HepG2 (cell line): ENCODE measurements around the gene MARCHF9. TPM values are rescaled to one million over a fixed set of nuclear protein-coding genes. Genes with fewer than 3 reads are reported as not detected.
"Not testable (repeated sequence)": the region's sequence is repeated elsewhere in the genome, so short reads cannot be mapped to it uniquely, and the experiment has no call there.

Source experiments
- ATAC-seq: fragments of 200-7000 bp; cut with Tn5 transposase; 3 replicates; pipeline ENCODE4 v1.9.1; 2020; ENCODE audit warnings: mild to moderate bottlenecking, moderate library complexity
- BruUV-seq: library from RNA; stranded (reverse); fragments of 400-500 nt; replicated peaks from 2 replicates; lab custom pipeline; 2021; lab: Mats Ljungman, UMichigan
- CTCF ChIA-PET: fragments of 300-600 bp; formaldehyde crosslinking; extraction: SDS; loops from one replicate; lab custom pipeline; 2021; ENCODE audit warnings: low total read pairs, inconsistent platforms, low intra/inter-chr PET ratio; lab: Yijun Ruan, JAX
- POLR2A ChIA-PET: fragments of 350-600 bp; sonication (Branson Sonifier 250); formaldehyde crosslinking; loops from one replicate; lab custom pipeline; 2020; ENCODE audit warnings: antibody characterized with exemption, inconsistent platforms; lab: Yijun Ruan, JAX
- DNase-seq: peaks from one replicate; pipeline ENCODE4 v3.0.0-alpha.2; 2015; ENCODE audit warnings: low spot score
- FAIRE-seq: peaks from 3 replicates; lab custom pipeline; 2011; peaks lifted over from hg19 to GRCh38; lab: Jason Lieb, UNC
- H2AFZ ChIP-seq: one replicate; pipeline ENCODE4 v1.6.1; 2011; ENCODE audit warnings: low read length, inconsistent platforms
- H3K27ac ChIP-seq: fragments of 300-600 bp; 3 replicates; pipeline ENCODE4 v1.8.0; 2011; ENCODE audit warnings: mixed run types, mild to moderate bottlenecking, mixed read lengths, low read length, inconsistent platforms; ENCODE audit not compliant: insufficient read depth; ENCODE audit errors: extremely low read length
- H3K27me3 ChIP-seq, 2 experiments: fragments of 200-600 bp in 1 of 2; 2 replicates in 1 of 2; 3 replicates in 1 of 2; pipeline versions ENCODE4 v1.6.0 to v1.8.0; 2011; ENCODE audit warnings: low read length in 2 of 2, mild to moderate bottlenecking in 2 of 2, moderate library complexity in 2 of 2, inconsistent platforms in 1 of 2; ENCODE audit not compliant: insufficient read depth in 2 of 2, control insufficient read depth in 1 of 2
- H3K36me3 ChIP-seq, 2 experiments: fragments of 200-600 bp in 1 of 2; replicated peaks in 1 of 2; 2 replicates in 1 of 2; 3 replicates in 1 of 2; pipeline versions ENCODE4 v1.5.1 to v1.8.0; 2011; ENCODE audit warnings: low read length in 2 of 2, inconsistent platforms in 1 of 2; ENCODE audit not compliant: insufficient read depth in 2 of 2, control insufficient read depth in 1 of 2
- H3K4me1 ChIP-seq: 2 replicates; pipeline ENCODE4 v1.5.1; 2012; ENCODE audit warnings: low read length, inconsistent platforms; ENCODE audit not compliant: insufficient read depth
- H3K4me2 ChIP-seq: 2 replicates; pipeline ENCODE4 v1.6.0; 2011; ENCODE audit warnings: low read depth, low read length, inconsistent platforms
- H3K4me3 ChIP-seq, 3 experiments: fragments of 200-600 bp in 1 of 3; sonication (generic), shearing (Covaris generic) in 1 of 3; replicated peaks in 1 of 3; 2 replicates each; pipeline ENCODE4 v1.5.1; 2011 to 2016; ENCODE audit warnings: low read length in 3 of 3, inconsistent platforms in 2 of 3, low read depth in 2 of 3, mild to moderate bottlenecking in 2 of 3, control low read depth in 1 of 3, mixed read lengths in 1 of 3; ENCODE audit not compliant: insufficient read depth in 1 of 3
- H3K79me2 ChIP-seq: one replicate; pipeline ENCODE4 v1.6.1; 2011; ENCODE audit warnings: low read length, inconsistent platforms; ENCODE audit not compliant: insufficient read depth
- H3K9ac ChIP-seq: 2 replicates; pipeline ENCODE4 v1.6.0; 2011; ENCODE audit warnings: mild to moderate bottlenecking, low read depth, low read length, inconsistent platforms; ENCODE audit not compliant: insufficient read depth
- H3K9me3 ChIP-seq: 2 replicates; pipeline ENCODE4 v1.5.1; 2012; ENCODE audit warnings: mild to moderate bottlenecking, low read length
- H4K20me1 ChIP-seq: 2 replicates; pipeline ENCODE4 v1.6.0; 2011; ENCODE audit warnings: inconsistent platforms, mild to moderate bottlenecking, low read length, moderate library complexity; ENCODE audit not compliant: insufficient read depth
- FOXK2 ChIP-seq: fragments of 450-650 bp; IDR thresholded peaks from 2 replicates; pipeline ENCODE4 v1.6.1; 2016
- GLI4 ChIP-seq: sonication (generic); formaldehyde crosslinking; IDR thresholded peaks from 2 replicates; pipeline ENCODE4 v1.5.1; 2020; ENCODE audit warnings: missing genetic modification reagents, mild to moderate bottlenecking, moderate library complexity, borderline replicate concordance
- HDAC1 ChIP-seq: sonication (generic); formaldehyde crosslinking; IDR thresholded peaks from 2 replicates; pipeline ENCODE4 v1.5.1; 2020; ENCODE audit warnings: mild to moderate bottlenecking, missing genetic modification reagents
- HNF4A ChIP-seq: sonication (generic); formaldehyde crosslinking; IDR thresholded peaks from 2 replicates; pipeline ENCODE4 v1.4.0; 2020; ENCODE audit warnings: missing genetic modification reagents
- NR0B2 ChIP-seq: sonication (generic); formaldehyde crosslinking; IDR thresholded peaks from 2 replicates; pipeline ENCODE4 v1.4.0; 2020; ENCODE audit warnings: mild to moderate bottlenecking, missing genetic modification reagents
- POGZ ChIP-seq: sonication (generic); formaldehyde crosslinking; IDR thresholded peaks from 2 replicates; pipeline ENCODE4 v1.4.0; 2020; ENCODE audit warnings: mild to moderate bottlenecking, missing genetic modification reagents
- PPARG ChIP-seq: conservative IDR thresholded peaks from 2 replicates; pipeline ENCODE4 v1.6.1; 2016; ENCODE audit warnings: missing biosample characterization, missing genetic modification reagents
- RXRB ChIP-seq: IDR thresholded peaks from 2 replicates; pipeline ENCODE4 v1.6.1; 2016; ENCODE audit warnings: borderline replicate concordance, missing genetic modification reagents, missing compliant biosample characterization
- ZFP36L1 ChIP-seq: sonication (generic); formaldehyde crosslinking; IDR thresholded peaks from 2 replicates; pipeline ENCODE4 v1.8.0; 2022; ENCODE audit warnings: mild to moderate bottlenecking, missing genetic modification reagents, moderate library complexity
- ZNF224 ChIP-seq: sonication (generic); formaldehyde crosslinking; IDR thresholded peaks from 2 replicates; pipeline ENCODE4 v1.5.0; 2020; ENCODE audit warnings: mild to moderate bottlenecking, missing genetic modification reagents
- ZNF879 ChIP-seq: sonication (generic); formaldehyde crosslinking; IDR thresholded peaks from 2 replicates; pipeline ENCODE4 v1.8.1; 2023; ENCODE audit warnings: missing genetic modification reagents
- ZSCAN31 ChIP-seq: sonication (generic); formaldehyde crosslinking; IDR thresholded peaks from 2 replicates; pipeline ENCODE4 v1.5.0; 2020; ENCODE audit warnings: low read depth, mild to moderate bottlenecking, missing genetic modification reagents
- WGBS: methylation state at CpG from one replicate; pipeline ENCODE4 v1.1.6; 2017; ENCODE audit warnings: low lambda C conversion rate; 5-methylcytosine and 5-hydroxymethylcytosine counted together
- in situ Hi-C: cut with HindIII; loops from 2 replicates; pipeline ENCODE4 v1.10.0; 2017; ENCODE audit warnings: low pct_unique_long_range_greater_than_20kb; ENCODE audit not compliant: extremely low pct_ligation_motif_present
- intact Hi-C: fragments of 100-400 bp; cut with micrococcal nuclease; formaldehyde crosslinking; loops from one replicate; pipeline ENCODE4 v1.10.0; 2022; ENCODE audit not compliant: unreplicated experiment
- polyA plus RNA-seq, 8 experiments: library from polyadenylated mRNA; depleted of rRNA in 3 of 8; stranded (reverse) in 7 of 8; unstranded in 1 of 8; fragments of >200 nt; fragmentation: Illumina TruSeq in 4 of 8; extraction: Trizol in 4 of 8; gene quantifications; 2 replicates each; pipeline versions ENCODE4 v1.2.1 to v1.2.3, GENCODE V29; 2011 to 2016; ENCODE audit warnings: low read depth in 4 of 8, missing spikeins in 1 of 8, mixed read lengths in 1 of 8; ENCODE audit not compliant: insufficient read depth in 1 of 8
- total RNA-seq, 5 experiments: library from RNA; depleted of rRNA; stranded (reverse); fragments of >200 nt; fragmentation: Illumina TruSeq; extraction: Trizol; gene quantifications; 2 replicates each; pipeline ENCODE4 v1.2.3, GENCODE V29; 2016; ENCODE audit warnings: low read depth in 1 of 5
- TF ChIP-seq, protein P1 (sequence below): sonication (generic); formaldehyde crosslinking; IDR thresholded peaks from 2 replicates; pipeline ENCODE4 v1.4.0; 2020; ENCODE audit warnings: missing genetic modification reagents

The MARCHF9 gene
- total and polyA plus RNA-seq, 2 of the 13 experiments (the other 11 are each of a cell fraction or from before 2014, with no cell fraction given) = 5.7 to 9.6 TPM

GRCh38 chr12:57713209-57713608 lies 41.7 kb upstream of the MARCHF9 start:
- Histone ChIP-seq H3K4me1 (no peaks in the 10 kb centered on the region), H3K36me3 (peaks cover 13 to 33% of the 10 kb centered on the region in 2 experiments; a peak in 4 of 5 replicates), H4K20me1 (no peaks in the 10 kb centered on the region), H3K27ac (no peak overlapping the region), H3K27me3 (no peaks in the 10 kb centered on the region), H2AFZ (no peak overlapping the region), H3K9ac (no peak overlapping the region), H3K79me2 (no peaks in the 10 kb centered on the region), H3K9me3 (no peaks in the 10 kb centered on the region), H3K4me3 (no peak overlapping the region), H3K4me2 (no peak overlapping the region)
- no TSS peak for BruUV-seq
- intact Hi-C loops = no loop called here
- ATAC-seq (no peak), DNase-seq (no peak), FAIRE-seq (no peak)
- TF ChIP-seq FOXK2 (no peak), POGZ (no peak), ZNF224 (CRISPR knock-in tag) (no peak), ZNF879 (CRISPR knock-in tag) (no peak), HDAC1 (CRISPR knock-in tag) (no peak), NR0B2 (CRISPR knock-in tag) (no peak), ZSCAN31 (no peak), HNF4A (CRISPR knock-in tag) (no peak), ZFP36L1 (CRISPR knock-in tag) (no peak), GLI4 (CRISPR knock-in tag) (no peak), RXRB (no peak), PPARG (CRISPR knock-in tag) (no peak)
- TF ChIP-seq, protein P1, sequence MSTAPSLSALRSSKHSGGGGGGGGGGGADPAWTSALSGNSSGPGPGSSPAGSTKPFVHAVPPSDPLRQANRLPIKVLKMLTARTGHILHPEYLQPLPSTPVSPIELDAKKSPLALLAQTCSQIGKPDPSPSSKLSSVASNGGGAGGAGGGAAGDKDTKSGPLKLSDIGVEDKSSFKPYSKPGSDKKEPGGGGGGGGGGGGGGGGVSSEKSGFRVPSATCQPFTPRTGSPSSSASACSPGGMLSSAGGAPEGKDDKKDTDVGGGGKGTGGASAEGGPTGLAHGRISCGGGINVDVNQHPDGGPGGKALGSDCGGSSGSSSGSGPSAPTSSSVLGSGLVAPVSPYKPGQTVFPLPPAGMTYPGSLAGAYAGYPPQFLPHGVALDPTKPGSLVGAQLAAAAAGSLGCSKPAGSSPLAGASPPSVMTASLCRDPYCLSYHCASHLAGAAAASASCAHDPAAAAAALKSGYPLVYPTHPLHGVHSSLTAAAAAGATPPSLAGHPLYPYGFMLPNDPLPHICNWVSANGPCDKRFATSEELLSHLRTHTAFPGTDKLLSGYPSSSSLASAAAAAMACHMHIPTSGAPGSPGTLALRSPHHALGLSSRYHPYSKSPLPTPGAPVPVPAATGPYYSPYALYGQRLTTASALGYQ (CRISPR knock-in tag) = no peak
- CTCF ChIA-PET = no interaction called here
- POLR2A ChIA-PET = interaction anchor here (0.7 kb wide), 1 partner anchor 56 kb away, joined by 3 read pairs; no protein-coding TSS in a partner anchor
- WGBS = 93% methylated on average over 5 of the region's 5 CpGs
- in situ Hi-C loops = no loop called here

GRCh38 chr12:57715036-57715748 lies 39.7 kb upstream of the MARCHF9 start:
- ATAC-seq, H4K20me1 ChIP-seq, H3K4me1 ChIP-seq, DNase-seq, in situ Hi-C loops, intact Hi-C loops, H3K27me3 ChIP-seq, H3K4me2 ChIP-seq, FAIRE-seq, H3K27ac ChIP-seq, H3K9ac ChIP-seq, H2AFZ ChIP-seq, H3K9me3 ChIP-seq, POLR2A ChIA-PET, H3K79me2 ChIP-seq, H3K4me3 ChIP-seq, CTCF ChIA-PET, BruUV-seq: not testable (repeated sequence)
- peaks cover 19 to 52% of the 10 kb centered on the region in 2 experiments for H3K36me3 ChIP-seq
- 98% methylated on average over 6 of the region's 6 CpGs for WGBS
